Memory B cell (primary cell): ENCODE data around the gene PLCB3.
A peak's percentile ranks its signal among the peaks of the same experiment; 100 is the strongest.

Experiments
- ATAC-seq: fragments of 150-1000 bp; cut with Tn5 transposase; 2 replicates; pipeline ENCODE4 v1.10.0; 2021; ENCODE audit warnings: low read depth, mild to moderate bottlenecking, moderate library complexity
- DNase-seq, 2 donors: peaks; one replicate each; pipeline ENCODE4 v3.0.0; 2022; ENCODE audit warnings: low spot score in 2 of 2
- H3K27ac Mint-ChIP-seq: one replicate; pipeline ENCODE4 v1.8.0; 2022; ENCODE audit warnings: mild to moderate bottlenecking, moderate library complexity, mixed read lengths
- H3K27me3 Mint-ChIP-seq: one replicate; pipeline ENCODE4 v1.8.0; 2022; ENCODE audit warnings: mixed read lengths
- H3K36me3 Mint-ChIP-seq: one replicate; pipeline ENCODE4 v1.8.0; 2022; ENCODE audit warnings: mild to moderate bottlenecking, mixed read lengths
- H3K4me1 Mint-ChIP-seq: one replicate; pipeline ENCODE4 v1.8.0; 2022; ENCODE audit warnings: mixed read lengths
- H3K4me3 Mint-ChIP-seq: one replicate; pipeline ENCODE4 v1.8.0; 2022; ENCODE audit warnings: mild to moderate bottlenecking, moderate library complexity, mixed read lengths
- H3K9me3 Mint-ChIP-seq: one replicate; pipeline ENCODE4 v1.8.0; 2022; ENCODE audit warnings: mixed read lengths

Gene PLCB3

DNA sequence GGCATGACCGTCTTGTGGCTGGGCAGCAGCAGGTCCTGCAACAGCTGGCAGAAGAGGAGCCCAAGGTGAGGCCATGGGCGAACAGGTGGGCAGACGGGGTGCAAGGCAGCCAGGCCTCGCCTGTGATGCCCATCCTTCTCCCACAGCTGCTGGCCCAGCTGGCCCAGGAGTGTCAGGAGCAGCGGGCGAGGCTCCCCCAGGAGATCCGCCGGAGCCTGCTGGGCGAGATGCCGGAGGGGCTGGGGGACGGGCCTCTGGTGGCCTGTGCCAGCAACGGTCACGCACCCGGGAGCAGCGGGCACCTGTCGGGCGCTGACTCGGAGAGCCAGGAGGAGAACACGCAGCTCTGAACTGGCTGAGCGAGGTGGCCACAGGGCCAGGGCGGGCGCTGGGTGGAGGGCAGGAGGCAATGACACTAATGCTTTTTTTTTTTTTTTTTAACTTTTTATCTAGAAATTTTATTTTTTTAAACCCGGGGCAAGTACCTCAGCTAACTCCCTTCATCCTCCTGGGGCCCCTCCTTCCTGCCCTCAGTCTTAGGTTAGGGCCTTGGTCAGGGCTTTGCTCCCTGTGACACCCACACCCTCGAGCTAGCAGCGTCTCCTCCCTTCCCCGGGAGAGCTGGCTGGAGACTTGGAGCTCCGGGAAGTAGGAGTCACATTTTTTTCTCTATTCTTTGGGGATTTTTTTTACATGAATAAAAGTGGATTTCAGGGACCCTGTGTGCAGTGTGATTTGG lies 16.0 kb downstream of the PLCB3 start:
- H3K9me3 Mint-ChIP-seq = no peaks in the 10 kb centered on the region
- H3K4me1 Mint-ChIP-seq = peaks cover 13% of the 10 kb centered on the region
- DNase-seq = no peak
- H3K27ac Mint-ChIP-seq = no peak overlapping the region
- no peaks in the 10 kb centered on the region for H3K27me3 Mint-ChIP-seq
- peak overlapping the region; percentile 46 for H3K4me3 Mint-ChIP-seq
- H3K36me3 Mint-ChIP-seq = peaks cover 2% of the 10 kb centered on the region
- no peak for ATAC-seq

DNA sequence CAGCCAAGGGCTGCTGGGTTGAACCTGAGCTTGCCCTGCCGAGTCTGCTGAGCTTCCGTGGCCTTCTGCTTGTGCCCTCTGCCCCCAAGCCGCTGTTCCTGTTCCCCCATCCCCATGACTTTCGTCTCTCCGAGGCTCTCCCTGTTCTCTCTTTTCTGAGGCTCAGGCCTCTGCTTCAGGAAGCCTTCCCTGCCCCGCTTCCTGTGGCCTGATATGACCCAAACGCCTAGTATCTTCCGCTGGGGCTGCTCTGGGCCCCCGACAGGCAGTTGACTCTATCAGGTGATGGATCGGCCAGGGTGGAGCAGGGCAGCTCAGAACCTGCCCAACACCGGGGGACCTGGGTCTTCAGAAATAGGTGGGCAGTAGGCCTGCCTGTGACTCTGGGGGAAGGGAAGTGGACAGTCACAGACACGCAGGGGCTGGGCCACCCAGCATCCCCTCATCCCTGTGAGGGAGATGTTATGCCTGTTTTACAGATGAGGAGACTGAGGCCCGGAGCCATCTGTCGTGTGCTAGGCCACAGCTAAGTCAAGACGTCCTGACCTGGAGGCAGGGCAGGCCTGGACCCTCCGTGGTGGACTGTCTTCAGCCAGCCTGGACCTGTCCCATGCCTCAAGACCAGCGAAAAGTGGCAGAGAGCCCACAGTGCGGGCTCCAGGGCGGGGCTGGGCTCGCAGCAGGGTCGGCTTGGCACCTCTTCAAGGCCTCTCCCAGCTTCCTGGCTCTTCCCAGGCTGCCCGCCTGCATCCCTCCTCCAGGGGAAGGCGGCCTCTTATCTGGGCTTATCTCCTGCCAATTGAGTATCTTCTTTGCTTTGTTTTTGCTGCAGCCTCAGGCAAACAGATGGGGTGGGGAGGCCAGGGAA lies 16.9 kb downstream of the PLCB3 start:
- Mint-ChIP-seq H3K27me3 (no peaks in the 10 kb centered on the region), H3K4me3 (peak overlapping the region; percentile 97), H3K9me3 (no peaks in the 10 kb centered on the region), H3K36me3 (no peaks in the 10 kb centered on the region), H3K27ac (peak overlapping the region; percentile 95), H3K4me1 (peaks cover 13% of the 10 kb centered on the region)
- DNase-seq (no peak), ATAC-seq (no peak)

DNA sequence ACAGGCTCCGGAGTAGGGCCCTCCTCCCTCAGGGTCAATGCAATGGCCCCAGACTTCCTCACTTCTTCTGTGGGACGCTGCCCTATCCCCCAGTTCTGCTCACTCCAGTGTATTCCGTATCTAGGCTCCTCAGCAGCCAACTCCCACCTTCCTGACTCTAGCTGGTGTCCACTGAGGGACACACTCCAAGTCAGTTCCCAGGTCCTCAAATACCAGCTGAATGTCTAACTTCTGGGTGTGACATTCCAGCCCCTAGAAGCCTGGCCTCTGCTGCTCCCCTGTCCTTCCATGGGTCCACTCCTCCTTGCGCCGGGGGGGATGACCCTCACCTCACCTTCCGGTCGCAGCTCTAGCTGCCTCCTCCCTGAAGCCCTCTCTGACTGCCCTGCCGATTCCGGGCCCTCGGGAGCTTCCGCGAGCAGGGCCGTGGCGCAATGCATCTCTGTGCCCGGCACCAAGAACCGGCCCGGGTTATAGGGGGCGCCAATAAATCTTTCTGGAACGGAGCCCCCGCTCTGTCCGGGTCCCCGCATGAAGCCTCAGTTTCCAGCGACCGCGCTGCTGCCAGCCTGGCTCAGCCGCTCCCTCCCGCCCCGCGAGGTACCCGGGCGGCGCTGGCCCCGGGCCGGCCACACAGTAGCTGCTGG lies 17.7 kb downstream of the PLCB3 start:
- ATAC-seq = no peak

DNA sequence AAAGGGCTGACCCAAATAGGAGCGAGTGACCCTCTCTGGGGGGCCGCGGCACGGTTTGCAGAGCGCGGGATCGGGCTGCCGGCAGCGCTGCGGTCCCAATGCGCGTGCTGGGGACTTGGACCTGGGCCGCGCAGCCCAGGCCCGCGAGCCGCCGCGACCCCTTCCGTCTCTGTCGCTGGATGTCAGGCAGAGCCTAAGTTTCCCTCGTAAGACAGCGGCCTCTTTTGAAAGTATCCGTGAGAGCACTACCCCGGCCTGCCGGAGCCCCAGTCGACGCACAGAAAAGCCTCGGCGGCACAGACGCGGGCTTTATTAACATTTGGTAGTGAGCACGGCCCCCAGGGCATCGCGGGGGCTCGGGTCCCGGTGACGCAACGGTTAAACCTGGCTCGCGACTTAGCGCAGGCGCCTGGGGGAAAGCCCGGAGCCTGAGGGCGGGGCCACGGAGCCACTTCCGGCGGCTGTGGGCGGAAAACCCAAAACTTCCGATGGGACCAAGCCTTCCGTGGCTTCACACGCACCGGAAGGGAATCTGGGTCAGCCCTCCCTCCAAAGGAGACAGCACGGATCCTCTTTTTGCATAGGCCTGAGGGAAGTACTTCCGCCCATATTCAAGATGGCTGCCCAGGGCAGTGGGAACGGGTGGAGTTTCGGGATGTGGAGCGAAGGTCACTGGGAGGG lies 18.4 kb downstream of the PLCB3 start:
- Mint-ChIP-seq H3K27me3 (no peaks in the 10 kb centered on the region), H3K4me3 (peak overlapping the region; percentile 97), H3K4me1 (peaks cover 13% of the 10 kb centered on the region), H3K9me3 (no peaks in the 10 kb centered on the region), H3K27ac (peak overlapping the region; percentile 95), H3K36me3 (no peaks in the 10 kb centered on the region)
- DNase-seq (peak; percentile 88 to 91), ATAC-seq (peak; percentile 70)

More for the DNA sequence above, 17.7 kb downstream of the PLCB3 start:
- no peaks in the 10 kb centered on the region for H3K36me3 Mint-ChIP-seq
- no peaks in the 10 kb centered on the region for H3K27me3 Mint-ChIP-seq
- DNase-seq = no peak
- H3K27ac Mint-ChIP-seq = peak overlapping the region; percentile 95
- H3K4me1 Mint-ChIP-seq = peaks cover 13% of the 10 kb centered on the region
- peak overlapping the region; percentile 97 for H3K4me3 Mint-ChIP-seq
- no peaks in the 10 kb centered on the region for H3K9me3 Mint-ChIP-seq

DNA sequence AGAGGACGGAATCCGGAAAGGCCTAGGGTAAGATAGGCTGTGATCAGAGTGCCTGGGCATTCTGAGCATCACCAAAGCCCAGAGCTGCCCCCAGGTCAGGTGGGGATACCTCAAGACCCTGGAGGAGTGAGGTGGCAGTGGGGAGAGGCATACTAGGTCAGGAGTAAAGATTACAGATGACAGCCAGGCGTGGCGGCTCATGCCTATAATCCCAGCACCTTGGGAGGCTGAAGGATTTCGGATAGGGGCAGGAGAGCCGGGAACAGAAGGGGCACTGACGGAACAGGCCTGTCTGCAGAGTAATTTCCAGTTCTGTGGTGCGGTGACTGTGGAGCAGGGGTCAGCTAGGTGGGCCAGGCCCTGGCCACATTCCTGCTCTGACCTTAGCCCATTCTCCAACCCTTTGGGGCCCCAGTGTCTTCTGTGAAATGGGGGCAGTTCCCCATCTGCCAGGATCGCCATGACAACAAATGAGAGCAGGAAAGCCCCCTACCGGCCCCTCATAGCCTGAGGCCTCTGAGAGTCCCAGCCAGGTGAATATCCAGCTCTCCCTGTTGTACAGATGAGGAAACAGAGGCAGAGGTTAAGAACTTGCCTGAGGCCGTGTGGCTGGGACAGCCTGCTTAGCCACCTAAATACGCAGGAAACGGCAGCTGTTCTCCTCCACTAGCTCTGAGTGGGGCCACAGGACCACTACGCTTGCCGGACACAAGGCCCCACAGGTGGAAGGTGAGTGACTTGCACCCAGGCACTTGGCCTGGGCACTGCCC lies 23.9 kb downstream of the PLCB3 start:
- Mint-ChIP-seq H3K36me3 (peaks cover 5% of the 10 kb centered on the region), H3K4me1 (peaks cover 4% of the 10 kb centered on the region), H3K4me3 (no peak overlapping the region), H3K9me3 (no peaks in the 10 kb centered on the region), H3K27me3 (no peaks in the 10 kb centered on the region), H3K27ac (no peak overlapping the region)
- DNase-seq = no peak
- no peak for ATAC-seq

DNA sequence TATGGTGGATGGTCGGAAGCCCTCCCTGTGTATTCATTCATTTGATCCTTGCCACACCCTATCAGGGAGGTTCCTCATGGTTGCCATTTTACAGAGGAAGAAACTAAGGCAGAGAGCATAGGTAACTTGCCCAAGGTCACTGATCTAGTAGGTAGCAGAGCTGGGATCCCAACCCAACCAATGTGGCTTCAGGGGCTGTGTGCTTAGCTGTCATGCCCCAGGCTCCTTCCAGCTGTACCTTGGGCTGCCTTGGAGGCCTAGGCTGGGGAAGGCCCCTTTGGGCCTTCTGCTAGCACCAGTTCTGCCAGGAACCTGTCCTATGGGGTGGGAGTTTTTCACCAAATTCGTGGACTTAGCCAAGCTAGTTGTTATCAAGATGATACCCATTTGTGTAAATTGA lies 24.5 kb downstream of the PLCB3 start:
- DNase-seq (no peak), ATAC-seq (no peak)
- H3K9me3 Mint-ChIP-seq = no peaks in the 10 kb centered on the region
- no peaks in the 10 kb centered on the region for H3K27me3 Mint-ChIP-seq
- peaks cover 5% of the 10 kb centered on the region for H3K36me3 Mint-ChIP-seq
- H3K27ac Mint-ChIP-seq = no peak overlapping the region
- no peak overlapping the region for H3K4me3 Mint-ChIP-seq
- H3K4me1 Mint-ChIP-seq = peaks cover under 1% of the 10 kb centered on the region

DNA sequence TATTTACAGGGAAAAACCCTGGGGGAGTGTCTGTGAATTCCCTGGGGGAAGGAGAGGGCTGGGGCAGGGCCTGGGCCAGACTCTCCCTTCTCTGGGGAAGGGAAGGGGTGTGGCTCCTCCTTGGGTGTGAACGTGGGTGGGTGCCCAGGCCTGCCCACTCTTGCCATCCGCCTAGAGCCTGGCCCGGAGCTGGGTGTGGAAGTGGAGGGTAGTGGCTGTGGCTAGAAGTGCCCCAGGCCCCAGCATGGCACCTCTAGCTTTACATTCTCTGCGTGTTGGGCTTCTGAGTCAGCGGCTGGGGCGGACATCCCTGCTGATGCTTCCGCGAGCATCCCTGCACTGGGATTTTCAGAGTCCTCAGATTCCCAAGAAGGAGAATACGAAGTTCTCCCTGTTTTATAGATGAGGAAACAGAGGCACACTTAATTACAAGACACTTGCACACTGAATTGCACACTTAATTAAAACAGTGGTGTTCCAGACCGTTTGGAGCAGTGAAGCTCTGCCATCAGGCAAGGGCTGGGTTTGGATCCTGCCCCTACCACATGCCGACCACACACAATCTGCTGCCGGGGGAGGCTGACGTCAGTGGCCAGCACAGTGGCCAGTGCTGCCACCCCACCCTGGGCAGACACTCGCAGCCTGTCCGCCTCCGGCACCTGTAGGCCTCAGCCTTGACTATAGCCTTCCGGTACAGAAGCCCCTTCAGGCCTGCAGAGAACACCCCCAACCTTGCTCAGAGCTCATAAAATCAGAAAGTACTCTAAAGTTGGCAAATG lies 25.5 kb downstream of the PLCB3 start:
- Mint-ChIP-seq H3K27me3 (no peaks in the 10 kb centered on the region), H3K4me1 (no peaks in the 10 kb centered on the region), H3K27ac (no peak overlapping the region), H3K36me3 (peaks cover 8% of the 10 kb centered on the region), H3K9me3 (no peaks in the 10 kb centered on the region), H3K4me3 (no peak overlapping the region)
- ATAC-seq = no peak
- no peak for DNase-seq

DNA sequence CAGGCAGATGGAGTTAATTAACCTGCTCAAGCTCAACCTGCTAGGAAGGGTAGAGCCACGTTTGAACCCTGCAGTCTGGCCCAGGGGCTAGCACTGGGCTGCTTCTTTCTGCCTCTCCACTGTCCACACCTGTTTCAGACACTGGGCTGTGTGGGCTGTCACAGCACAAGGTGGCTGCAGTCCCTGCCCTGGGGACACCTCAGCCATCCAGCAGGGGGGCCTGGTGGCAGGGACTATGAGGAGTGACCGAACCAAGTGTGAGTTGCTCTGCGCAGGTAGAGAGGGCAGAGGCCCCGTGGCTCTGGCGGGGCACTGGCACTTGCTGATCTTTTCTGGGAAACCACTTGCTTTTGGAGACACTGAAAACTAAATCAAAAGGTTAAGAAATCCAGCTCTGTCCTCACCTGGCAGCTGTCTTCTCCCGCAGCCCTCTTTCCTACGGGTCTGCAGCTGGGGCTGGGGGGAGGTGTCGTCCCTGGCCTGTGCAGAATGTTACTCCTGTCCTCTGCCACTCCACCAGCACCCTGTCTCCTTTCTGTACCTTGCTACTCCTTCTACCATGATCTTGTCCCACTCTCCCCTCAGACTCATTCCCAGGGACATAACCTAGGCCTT lies 27.4 kb downstream of the PLCB3 start:
- Mint-ChIP-seq H3K27ac (no peak overlapping the region), H3K4me1 (peaks cover 3% of the 10 kb centered on the region), H3K36me3 (peaks cover 11% of the 10 kb centered on the region), H3K9me3 (no peaks in the 10 kb centered on the region), H3K4me3 (no peak overlapping the region), H3K27me3 (no peaks in the 10 kb centered on the region)
- no peak for DNase-seq
- ATAC-seq = no peak

DNA sequence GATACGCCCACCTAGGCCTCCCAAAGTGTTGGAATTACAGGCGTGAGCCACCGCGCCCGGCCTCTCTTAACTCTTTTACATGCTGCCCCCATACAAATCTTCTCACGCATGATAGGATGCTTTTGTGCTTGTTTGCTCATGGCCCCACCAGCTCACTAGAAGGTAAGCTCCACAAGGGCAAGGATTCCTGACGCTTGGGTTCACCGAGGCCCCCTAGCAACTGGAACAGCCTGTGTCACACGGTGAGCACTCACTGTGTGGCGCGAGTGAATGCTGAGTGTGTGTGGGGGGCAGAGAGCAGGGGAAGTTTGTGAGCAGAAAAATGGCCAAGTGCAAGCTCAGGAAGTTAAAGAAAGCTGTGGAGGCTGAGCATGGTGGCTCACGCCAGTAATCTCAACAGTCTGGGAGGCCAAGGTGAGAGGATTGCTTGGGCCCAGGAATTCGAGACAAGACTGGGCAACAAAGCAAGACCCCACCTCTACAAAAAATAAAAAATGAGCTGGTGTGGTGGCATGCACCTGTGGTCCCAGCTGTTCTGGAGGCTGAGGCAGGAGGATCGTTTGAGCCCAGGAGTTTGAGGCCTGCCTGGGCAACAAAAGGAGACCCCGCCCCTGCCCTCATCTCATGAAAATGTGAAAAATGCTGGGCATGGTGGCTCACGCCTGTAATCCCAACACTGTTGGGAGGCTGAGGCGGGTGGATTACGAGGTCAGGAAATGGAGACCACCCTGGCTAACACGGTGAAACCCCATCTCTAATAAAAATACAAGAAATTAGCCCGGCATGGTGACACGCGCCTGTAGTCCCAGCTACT lies 30.8 kb downstream of the PLCB3 start:
- Mint-ChIP-seq H3K9me3 (no peaks in the 10 kb centered on the region), H3K4me3 (no peak overlapping the region), H3K4me1 (peaks cover 13% of the 10 kb centered on the region), H3K27me3 (no peaks in the 10 kb centered on the region), H3K27ac (peak overlapping the region; percentile 62), H3K36me3 (peaks cover 11% of the 10 kb centered on the region)
- no peak for ATAC-seq
- DNase-seq = no peak

DNA sequence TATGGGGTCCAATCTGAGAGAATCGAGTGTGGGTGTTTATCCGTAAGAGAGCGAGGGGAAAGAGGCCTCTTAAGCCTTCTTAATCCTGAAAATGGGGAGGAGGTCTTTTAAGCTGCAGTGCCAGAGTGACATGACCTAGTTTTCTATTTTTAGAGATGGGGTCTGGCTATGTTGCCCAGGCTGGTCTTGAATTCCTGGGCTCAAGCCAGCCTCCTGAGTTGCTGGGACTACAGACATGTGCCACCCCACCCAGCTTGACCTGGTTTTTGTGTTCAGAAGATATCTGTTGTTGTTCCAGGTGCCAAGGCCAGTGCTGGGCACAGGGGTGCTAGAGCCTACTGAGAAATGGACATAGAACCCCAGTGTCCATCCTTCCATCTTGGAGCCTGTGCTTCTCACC lies 31.8 kb downstream of the PLCB3 start:
- peak overlapping the region; percentile 99 for H3K27ac Mint-ChIP-seq
- peak overlapping the region; percentile 51 for H3K4me3 Mint-ChIP-seq
- peaks cover 11% of the 10 kb centered on the region for H3K36me3 Mint-ChIP-seq
- no peaks in the 10 kb centered on the region for H3K27me3 Mint-ChIP-seq
- DNase-seq (no peak), ATAC-seq (no peak)
- H3K9me3 Mint-ChIP-seq = no peaks in the 10 kb centered on the region
- peaks cover 13% of the 10 kb centered on the region for H3K4me1 Mint-ChIP-seq

DNA sequence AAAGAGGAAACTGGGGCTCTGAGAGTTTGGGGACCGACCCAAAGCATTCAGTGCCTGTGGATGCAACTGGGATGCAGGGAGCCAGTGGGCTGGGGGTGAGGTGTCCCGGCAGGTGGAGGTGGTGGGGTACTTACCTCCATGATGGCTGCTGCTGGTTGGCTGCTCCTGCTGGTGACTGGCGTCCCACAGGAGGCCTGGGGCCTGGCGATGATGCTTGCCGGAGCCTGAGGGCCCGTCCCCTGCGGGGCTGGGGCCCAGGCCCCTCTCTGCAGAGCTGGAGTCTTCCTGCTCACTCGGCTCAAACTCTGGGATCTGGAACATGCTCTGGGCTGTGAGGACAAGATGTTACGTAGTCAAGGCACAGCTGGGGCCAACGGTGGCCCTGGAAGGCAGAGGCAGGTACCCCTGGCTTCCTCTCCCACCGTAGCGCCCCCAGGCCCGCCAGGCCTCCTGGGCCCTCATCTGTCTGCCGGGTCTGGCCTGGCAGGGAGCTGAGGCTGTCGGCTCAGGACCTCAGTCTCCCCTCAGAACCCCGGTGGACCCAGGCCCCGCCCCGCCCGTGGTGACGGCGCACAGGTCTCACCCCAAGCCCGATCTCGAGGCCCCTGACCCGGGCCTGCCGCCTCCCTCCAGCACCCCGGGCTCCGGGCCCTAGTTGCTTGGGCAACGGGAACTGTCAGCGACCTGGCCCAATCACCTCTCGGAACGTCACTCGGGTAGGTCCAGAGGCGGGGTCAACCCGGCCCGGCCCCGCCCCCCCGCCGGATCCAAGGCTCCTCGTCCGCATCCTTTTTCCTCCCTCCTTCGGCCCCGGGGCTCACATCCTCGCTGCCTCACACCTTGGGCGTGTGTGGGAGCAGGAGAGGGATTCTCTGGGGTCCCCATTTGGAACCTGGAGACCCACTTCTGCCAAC lies 33.0 kb downstream of the PLCB3 start, which contains the start of gene BAD:
TSS of gene BAD (minus strand) at position 618 of the 914 bp plus-strand sequence. CDS start at position 321, 297 bp downstream.
- no peaks in the 10 kb centered on the region for H3K27me3 Mint-ChIP-seq
- H3K4me3 Mint-ChIP-seq = peak within 1 kb of the TSS; percentile 97
- H3K4me1 Mint-ChIP-seq = peaks cover 13% of the 10 kb centered on the region
- ATAC-seq = peak; percentile 74
- peaks cover 6% of the 10 kb centered on the region for H3K36me3 Mint-ChIP-seq
- peak; percentile 80 to 87 for DNase-seq
- peak within 1 kb of the TSS; percentile 99 for H3K27ac Mint-ChIP-seq
- H3K9me3 Mint-ChIP-seq = no peaks in the 10 kb centered on the region
